OCI-LY7 (cell line): Measurements from ENCODE around the gene APOB. TPM values are rescaled to one million over a fixed set of nuclear protein-coding genes. Genes with fewer than 3 reads are reported as not detected.

Experiments
- BruUV-seq: library from RNA; stranded (reverse); fragments of 400-500 nt; replicated peaks from 2 replicates; lab custom pipeline; 2021; lab: Mats Ljungman, UMichigan
- CTCF ChIA-PET: fragments of 300-600 bp; sonication (Branson Sonifier 250); formaldehyde crosslinking; loops from one replicate; lab custom pipeline; 2022; ENCODE audit warnings: antibody characterized with exemption; ENCODE audit not compliant: unreplicated experiment; lab: Charles Lee
- POLR2A ChIA-PET: fragments of 300-600 bp; sonication (Branson Sonifier 250); formaldehyde crosslinking; loops from one replicate; lab custom pipeline; 2022; ENCODE audit warnings: antibody characterized with exemption; lab: Charles Lee
- DNase-seq: peaks from one replicate; pipeline ENCODE4 v3.0.0-alpha.2; 2015; ENCODE audit warnings: low spot score
- H2AFZ ChIP-seq: fragments of 200-600 bp; sonication (generic), shearing (Covaris generic); 2 replicates; pipeline ENCODE4 v1.6.1; 2014; ENCODE audit warnings: mild to moderate bottlenecking, antibody characterized with exemption, low read length, moderate library complexity
- H3K27ac ChIP-seq: fragments of 200-600 bp; sonication (generic); 2 replicates; pipeline ENCODE4 v1.5.1; 2014; ENCODE audit warnings: mixed run types, low read depth, mild to moderate bottlenecking, moderate library complexity, low read length, inconsistent platforms; ENCODE audit not compliant: poor library complexity, severe bottlenecking
- H3K36me3 ChIP-seq: fragments of 200-600 bp; sonication (generic); 2 replicates; pipeline ENCODE4 v1.6.1; 2014; ENCODE audit warnings: mild to moderate bottlenecking, antibody characterized with exemption, low read length, moderate library complexity, mixed read lengths; ENCODE audit not compliant: insufficient read depth
- H3K4me1 ChIP-seq: fragments of 200-600 bp; sonication (generic); 2 replicates; pipeline ENCODE4 v1.5.1; 2014; ENCODE audit warnings: mild to moderate bottlenecking, low read length; ENCODE audit not compliant: insufficient read depth, poor library complexity, severe bottlenecking
- H3K4me2 ChIP-seq: fragments of 200-600 bp; sonication (generic); 2 replicates; pipeline ENCODE4 v1.6.1; 2014; ENCODE audit warnings: mild to moderate bottlenecking, low read length
- H3K4me3 ChIP-seq: fragments of 200-600 bp; sonication (generic); 2 replicates; pipeline ENCODE4 v1.5.1; 2014; ENCODE audit warnings: mild to moderate bottlenecking, low read depth, low read length; ENCODE audit not compliant: poor library complexity, severe bottlenecking
- H3K79me2 ChIP-seq: fragments of 200-600 bp; sonication (generic); 2 replicates; pipeline ENCODE4 v1.6.1; 2016; ENCODE audit warnings: low read depth, mild to moderate bottlenecking, low read length, moderate library complexity, mixed read lengths; ENCODE audit not compliant: insufficient read depth
- H3K9me2 ChIP-seq: fragments of 200-600 bp; sonication (generic); 2 replicates; pipeline ENCODE4 v1.6.1; 2016; ENCODE audit warnings: mild to moderate bottlenecking, low read length, mixed read lengths; ENCODE audit not compliant: insufficient read depth
- H3K9me3 ChIP-seq: fragments of 200-600 bp; sonication (generic); 2 replicates; pipeline ENCODE4 v1.6.1; 2014; ENCODE audit warnings: mild to moderate bottlenecking, mixed run types, low read length, mixed read lengths
- H4K20me1 ChIP-seq: fragments of 200-600 bp; sonication (generic); 2 replicates; pipeline ENCODE4 v1.6.1; 2014; ENCODE audit warnings: mild to moderate bottlenecking, antibody characterized with exemption, low read length, moderate library complexity, mixed read lengths; ENCODE audit not compliant: insufficient read depth
- EZH2phosphoT487 ChIP-seq: fragments of 200-600 bp; sonication (generic); IDR thresholded peaks from 2 replicates; pipeline ENCODE4 v1.6.1; 2018; ENCODE audit warnings: low read depth, borderline replicate concordance, mild to moderate bottlenecking, mixed run types, antibody characterized with exemption, low read length, moderate library complexity, mixed read lengths
- intact Hi-C: fragments of 100-400 bp; cut with micrococcal nuclease; formaldehyde crosslinking; loops from one replicate; pipeline ENCODE4 v1.10.0; 2022; ENCODE audit not compliant: unreplicated experiment
- total RNA-seq, 2 experiments: library from RNA; depleted of rRNA in 1 of 2; stranded (reverse); fragments of >200 nt in 1 of 2; shearing (Covaris generic) in 1 of 2; gene quantifications; 2 replicates each; pipeline ENCODE4 v1.2.3, GENCODE V29; 2014 to 2022
- TF ChIP-seq, protein P1 (sequence below): fragments of 200-600 bp; sonication (generic); conservative IDR thresholded peaks from 2 replicates; pipeline ENCODE4 v1.5.1; 2014; ENCODE audit warnings: mild to moderate bottlenecking, antibody characterized with exemption, low read length, moderate library complexity, mixed read lengths

Gene APOB
- total RNA-seq, 2 experiments from 2014 or later = 0.03 TPM; not detected in 1

DNA sequence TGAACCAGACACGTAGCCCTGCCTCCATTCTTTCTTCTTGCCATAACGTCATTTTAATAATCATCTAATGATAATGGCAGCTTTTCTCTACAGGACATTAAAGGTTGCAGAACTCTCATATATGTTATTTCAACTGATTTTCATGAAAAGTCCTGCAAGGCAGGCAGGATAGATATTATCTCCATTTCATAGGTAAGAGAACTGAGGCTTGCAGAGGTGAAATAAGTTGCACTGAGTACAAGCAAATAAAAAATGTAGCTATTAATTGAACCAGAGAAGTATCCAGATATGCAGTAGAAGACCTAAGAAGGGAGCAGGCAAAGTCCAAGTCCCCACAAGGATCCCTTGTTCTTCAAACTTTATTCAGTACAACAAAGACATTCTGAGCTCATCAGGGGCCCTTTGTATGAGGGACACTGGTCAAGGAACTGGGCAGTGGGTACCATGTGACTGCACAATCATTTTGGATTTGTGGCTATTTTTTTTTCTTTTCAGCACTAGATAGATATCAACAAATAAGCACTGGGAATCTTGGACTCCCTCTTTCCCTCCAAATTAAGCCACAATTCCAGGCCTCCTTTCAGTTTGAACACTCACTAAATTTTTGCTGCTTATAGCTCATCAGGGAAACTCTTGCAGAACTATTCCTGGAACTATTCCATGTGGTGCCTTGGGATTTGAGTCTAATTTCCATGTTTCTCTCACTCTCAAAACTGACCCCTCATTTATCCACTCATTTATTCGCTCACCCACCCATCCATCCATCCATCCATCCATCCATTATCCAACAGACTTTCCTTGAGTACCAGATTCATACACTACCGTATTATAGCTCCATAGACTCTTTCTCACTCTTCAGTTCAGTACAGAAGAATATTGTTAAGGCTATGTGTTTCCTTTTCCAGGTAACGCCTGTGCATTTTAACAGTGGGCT is 44.6 kb downstream of the APOB start:
- H3K36me3 ChIP-seq = no peaks in the 10 kb centered on the region
- no peaks in the 10 kb centered on the region for H4K20me1 ChIP-seq
- H3K9me2 ChIP-seq = no peaks in the 10 kb centered on the region
- TF ChIP-seq, protein P1, sequence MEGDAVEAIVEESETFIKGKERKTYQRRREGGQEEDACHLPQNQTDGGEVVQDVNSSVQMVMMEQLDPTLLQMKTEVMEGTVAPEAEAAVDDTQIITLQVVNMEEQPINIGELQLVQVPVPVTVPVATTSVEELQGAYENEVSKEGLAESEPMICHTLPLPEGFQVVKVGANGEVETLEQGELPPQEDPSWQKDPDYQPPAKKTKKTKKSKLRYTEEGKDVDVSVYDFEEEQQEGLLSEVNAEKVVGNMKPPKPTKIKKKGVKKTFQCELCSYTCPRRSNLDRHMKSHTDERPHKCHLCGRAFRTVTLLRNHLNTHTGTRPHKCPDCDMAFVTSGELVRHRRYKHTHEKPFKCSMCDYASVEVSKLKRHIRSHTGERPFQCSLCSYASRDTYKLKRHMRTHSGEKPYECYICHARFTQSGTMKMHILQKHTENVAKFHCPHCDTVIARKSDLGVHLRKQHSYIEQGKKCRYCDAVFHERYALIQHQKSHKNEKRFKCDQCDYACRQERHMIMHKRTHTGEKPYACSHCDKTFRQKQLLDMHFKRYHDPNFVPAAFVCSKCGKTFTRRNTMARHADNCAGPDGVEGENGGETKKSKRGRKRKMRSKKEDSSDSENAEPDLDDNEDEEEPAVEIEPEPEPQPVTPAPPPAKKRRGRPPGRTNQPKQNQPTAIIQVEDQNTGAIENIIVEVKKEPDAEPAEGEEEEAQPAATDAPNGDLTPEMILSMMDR = no peak
- TF ChIP-seq EZH2phosphoT487 = no peak
- no peaks in the 10 kb centered on the region for H3K4me1 ChIP-seq
- H3K79me2 ChIP-seq = no peaks in the 10 kb centered on the region
- BruUV-seq = no TSS peak
- DNase-seq = no peak
- no peak overlapping the region for H3K4me3 ChIP-seq
- POLR2A ChIA-PET = interaction anchor here (0.5 kb wide), 1 partner anchor 43 kb away, joined by 3 read pairs; no protein-coding TSS in a partner anchor
- no peaks in the 10 kb centered on the region for H3K9me3 ChIP-seq
- H2AFZ ChIP-seq = no peak overlapping the region
- no peak overlapping the region for H3K27ac ChIP-seq
- intact Hi-C loops = no loop called here
- CTCF ChIA-PET = no interaction called here
- no peak overlapping the region for H3K4me2 ChIP-seq

DNA sequence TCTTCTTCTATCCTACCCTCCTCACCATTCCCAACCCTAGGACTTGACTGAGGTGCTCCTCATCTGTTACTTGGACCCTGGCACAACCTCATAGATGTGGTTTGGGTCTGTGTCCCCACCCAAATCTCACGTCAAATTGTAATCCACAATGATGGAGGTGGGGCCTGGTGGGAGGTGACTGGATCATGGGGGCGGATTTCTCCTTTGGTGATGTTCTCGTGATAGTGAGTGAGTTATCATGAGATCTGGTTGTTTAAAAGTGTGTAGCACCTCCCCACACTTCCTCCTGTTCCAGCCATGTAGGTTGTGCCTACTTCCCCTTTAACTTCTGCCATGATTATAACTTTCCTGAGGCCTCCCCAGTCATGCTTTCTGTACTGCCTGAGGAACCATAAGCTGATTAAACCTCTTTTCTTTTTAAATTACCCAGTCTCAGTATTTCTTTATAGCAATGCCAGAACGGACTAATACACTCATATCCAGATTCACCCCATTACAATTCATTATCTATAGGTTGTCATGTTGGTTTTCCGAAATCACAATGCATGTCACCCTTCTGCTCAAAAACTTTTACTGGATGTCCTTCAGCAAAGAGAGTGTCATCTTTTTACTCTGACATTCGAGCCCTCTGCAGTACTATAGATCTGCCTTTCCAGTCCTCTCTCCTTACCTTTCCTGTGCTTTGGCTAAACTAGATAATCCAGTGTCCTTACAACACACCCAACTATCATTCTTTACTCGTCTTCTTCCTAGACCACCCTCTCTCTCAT is 45.7 kb downstream of the APOB start:
- CTCF ChIA-PET = no interaction called here
- POLR2A ChIA-PET = no interaction called here
- DNase-seq = no peak
- intact Hi-C loops = no loop called here
- no peaks in the 10 kb centered on the region for H4K20me1 ChIP-seq
- no peak overlapping the region for H3K27ac ChIP-seq
- no peaks in the 10 kb centered on the region for H3K36me3 ChIP-seq
- H3K9me3 ChIP-seq = no peaks in the 10 kb centered on the region
- no peak overlapping the region for H3K4me3 ChIP-seq
- H2AFZ ChIP-seq = no peak overlapping the region
- no TSS peak for BruUV-seq
- H3K4me2 ChIP-seq = no peak overlapping the region
- TF ChIP-seq, protein P1 = no peak
- TF ChIP-seq EZH2phosphoT487 = no peak
- no peaks in the 10 kb centered on the region for H3K9me2 ChIP-seq
- no peaks in the 10 kb centered on the region for H3K79me2 ChIP-seq
- H3K4me1 ChIP-seq = no peaks in the 10 kb centered on the region
